Dendritic cell treated with granulocyte-macrophage colony-stimulating factor and Interleukin-4, amounts not matched to agents 40 ng/mL and 50 ng/mL, for 4 days (primary cell): ENCODE data around the gene COBL.

ENCODE experiments used
- H3K27ac Mint-ChIP-seq: one replicate; pipeline ENCODE4 v1.8.0; 2022; ENCODE audit warnings: mild to moderate bottlenecking, mixed read lengths
- H3K27me3 Mint-ChIP-seq: one replicate; pipeline ENCODE4 v1.8.0; 2022; ENCODE audit warnings: mild to moderate bottlenecking, mixed read lengths
- H3K36me3 Mint-ChIP-seq: one replicate; pipeline ENCODE4 v1.8.0; 2022; ENCODE audit warnings: low read depth, mixed read lengths
- H3K4me1 Mint-ChIP-seq: one replicate; pipeline ENCODE4 v1.8.0; 2022; ENCODE audit warnings: low read depth, mixed read lengths
- H3K4me3 Mint-ChIP-seq: one replicate; pipeline ENCODE4 v1.8.0; 2022; ENCODE audit warnings: mild to moderate bottlenecking, moderate library complexity, mixed read lengths
- H3K9me3 Mint-ChIP-seq: one replicate; pipeline ENCODE4 v1.8.0; 2022; ENCODE audit warnings: mixed read lengths
- intact Hi-C: fragments of 100-400 bp; cut with micrococcal nuclease; formaldehyde crosslinking; loops from one replicate; pipeline ENCODE4 v1.15.0; 2022

The COBL gene

GRCh38 chr7:51084121-51084520 lies 232.5 kb downstream of the COBL start:
- H3K9me3 Mint-ChIP-seq, result no peaks in the 10 kb centered on the region

GRCh38 chr7:51082940-51083533 lies 233.6 kb downstream of the COBL start:
- Mint-ChIP-seq H3K4me3 (no peak overlapping the region), H3K4me1 (no peaks in the 10 kb centered on the region), H3K36me3 (no peaks in the 10 kb centered on the region), H3K9me3 (no peaks in the 10 kb centered on the region), H3K27ac (no peak overlapping the region), H3K27me3 (no peaks in the 10 kb centered on the region)
- intact Hi-C loops, result no loop called here

More at GRCh38 chr7:51084121-51084520, 232.5 kb downstream of the COBL start:
- intact Hi-C loops, result no loop called here
- Mint-ChIP-seq H3K36me3 (no peaks in the 10 kb centered on the region), H3K27ac (no peak overlapping the region), H3K27me3 (no peaks in the 10 kb centered on the region), H3K4me3 (no peak overlapping the region), H3K4me1 (no peaks in the 10 kb centered on the region)

GRCh38 chr7:51082096-51082840 lies 234.3 kb downstream of the COBL start:
- intact Hi-C loops, result no loop called here
- no peaks in the 10 kb centered on the region for H3K9me3 Mint-ChIP-seq
- H3K27me3 Mint-ChIP-seq, result no peaks in the 10 kb centered on the region
- no peak overlapping the region for H3K4me3 Mint-ChIP-seq
- H3K4me1 Mint-ChIP-seq, result no peaks in the 10 kb centered on the region
- no peak overlapping the region for H3K27ac Mint-ChIP-seq
- no peaks in the 10 kb centered on the region for H3K36me3 Mint-ChIP-seq

GRCh38 chr7:51081270-51081890 lies 235.2 kb downstream of the COBL start:
- Mint-ChIP-seq H3K4me1 (no peaks in the 10 kb centered on the region), H3K36me3 (no peaks in the 10 kb centered on the region), H3K27ac (no peak overlapping the region), H3K27me3 (no peaks in the 10 kb centered on the region), H3K9me3 (no peaks in the 10 kb centered on the region), H3K4me3 (no peak overlapping the region)
- intact Hi-C loops, result no loop called here

- H3K27me3 Mint-ChIP-seq, result no peaks in the 10 kb centered on the region
- peaks cover 3% of the 10 kb centered on the region for H3K4me1 Mint-ChIP-seq
- intact Hi-C loops, result no loop called here
- no peaks in the 10 kb centered on the region for H3K9me3 Mint-ChIP-seq
- H3K4me3 Mint-ChIP-seq, result no peak overlapping the region
- H3K27ac Mint-ChIP-seq, result no peak overlapping the region
- no peaks in the 10 kb centered on the region for H3K36me3 Mint-ChIP-seq
Measured at GRCh38 chr7:51080622-51081269, 235.9 kb downstream of the COBL start.

GRCh38 chr7:51080216-51080615 lies 236.4 kb downstream of the COBL start:
- H3K27ac Mint-ChIP-seq, result no peak overlapping the region
- intact Hi-C loops, result no loop called here

GRCh38 chr7:51079494-51079893 lies 237.1 kb downstream of the COBL start:
- intact Hi-C loops, result no loop called here
- Mint-ChIP-seq H3K4me3 (no peak overlapping the region), H3K36me3 (no peaks in the 10 kb centered on the region), H3K4me1 (peaks cover 5% of the 10 kb centered on the region), H3K27me3 (no peaks in the 10 kb centered on the region), H3K27ac (no peak overlapping the region), H3K9me3 (no peaks in the 10 kb centered on the region)

More at GRCh38 chr7:51080216-51080615, 236.4 kb downstream of the COBL start:
- no peaks in the 10 kb centered on the region for H3K27me3 Mint-ChIP-seq
- H3K4me3 Mint-ChIP-seq, result no peak overlapping the region
- peaks cover 5% of the 10 kb centered on the region for H3K4me1 Mint-ChIP-seq
- H3K36me3 Mint-ChIP-seq, result no peaks in the 10 kb centered on the region
- no peaks in the 10 kb centered on the region for H3K9me3 Mint-ChIP-seq

GRCh38 chr7:51078653-51079052 lies 238.0 kb downstream of the COBL start:
- Mint-ChIP-seq H3K4me1 (peaks cover 5% of the 10 kb centered on the region), H3K27ac (no peak overlapping the region), H3K4me3 (no peak overlapping the region), H3K9me3 (no peaks in the 10 kb centered on the region), H3K36me3 (no peaks in the 10 kb centered on the region), H3K27me3 (no peaks in the 10 kb centered on the region)
- intact Hi-C loops, result no loop called here

- intact Hi-C loops, result no loop called here
- Mint-ChIP-seq H3K4me1 (peaks cover 5% of the 10 kb centered on the region), H3K27ac (no peak overlapping the region), H3K4me3 (no peak overlapping the region), H3K27me3 (no peaks in the 10 kb centered on the region), H3K36me3 (no peaks in the 10 kb centered on the region), H3K9me3 (no peaks in the 10 kb centered on the region)
Measured at GRCh38 chr7:51077987-51078370, 238.6 kb downstream of the COBL start.

GRCh38 chr7:51077316-51077986 lies 239.2 kb downstream of the COBL start:
- Mint-ChIP-seq H3K4me3 (no peak overlapping the region), H3K27me3 (no peaks in the 10 kb centered on the region), H3K27ac (no peak overlapping the region), H3K4me1 (peaks cover 5% of the 10 kb centered on the region), H3K36me3 (no peaks in the 10 kb centered on the region), H3K9me3 (no peaks in the 10 kb centered on the region)
- intact Hi-C loops, result no loop called here

GRCh38 chr7:51075681-51076580 lies 240.7 kb downstream of the COBL start:
- no peaks in the 10 kb centered on the region for H3K9me3 Mint-ChIP-seq
- H3K4me1 Mint-ChIP-seq, result peaks cover 5% of the 10 kb centered on the region
- intact Hi-C loops, result no loop called here
- no peaks in the 10 kb centered on the region for H3K27me3 Mint-ChIP-seq
- no peak overlapping the region for H3K4me3 Mint-ChIP-seq
- no peak overlapping the region for H3K27ac Mint-ChIP-seq
- no peaks in the 10 kb centered on the region for H3K36me3 Mint-ChIP-seq

GRCh38 chr7:51073171-51073570 lies 243.4 kb downstream of the COBL start:
- Mint-ChIP-seq H3K9me3 (no peaks in the 10 kb centered on the region), H3K4me1 (peaks cover 5% of the 10 kb centered on the region), H3K27me3 (no peaks in the 10 kb centered on the region), H3K27ac (no peak overlapping the region), H3K36me3 (no peaks in the 10 kb centered on the region), H3K4me3 (no peak overlapping the region)
- intact Hi-C loops, result no loop called here

GRCh38 chr7:51072281-51072680 lies 244.3 kb downstream of the COBL start:
- Mint-ChIP-seq H3K27me3 (no peaks in the 10 kb centered on the region), H3K36me3 (no peaks in the 10 kb centered on the region), H3K4me1 (peaks cover 5% of the 10 kb centered on the region), H3K27ac (no peak overlapping the region), H3K4me3 (no peak overlapping the region), H3K9me3 (no peaks in the 10 kb centered on the region)
- intact Hi-C loops, result no loop called here
